ENCODE measurements around the gene PDE4D. TPM values are rescaled to one million over a fixed set of nuclear protein-coding genes. Genes with fewer than 3 reads are reported as not detected.
A peak's percentile ranks its signal among the peaks of the same experiment; 100 is the strongest.
"Not testable (repeated sequence)": the region's sequence is repeated elsewhere in the genome, so short reads cannot be mapped to it uniquely, and the experiment has no call there.

Gene PDE4D
- total RNA-seq, 1 donor = 12.7 TPM

GRCh38 chr5:59420596-59420995 lies 472.9 kb downstream of the PDE4D start:
- H3K4me3 ChIP-seq (ENCODE audit: low read depth, low read length) = no peak overlapping the region
- no peak for TF ChIP-seq CTCF (IDR thresholded peaks at IDR 0.05; ENCODE audit: insufficient read depth, low read length)
- no peak for DNase-seq (ENCODE audit: low read depth)

- H3K4me3 ChIP-seq (ENCODE audit: low read depth, low read length) = no peak overlapping the region
- TF ChIP-seq CTCF (IDR thresholded peaks at IDR 0.05; ENCODE audit: insufficient read depth, low read length) = no peak
- no peak for DNase-seq (ENCODE audit: low read depth)
These were observed 474.7 kb downstream of the PDE4D start for GRCh38 chr5:59418808-59419207.

GRCh38 chr5:59416451-59416850 lies 477.1 kb downstream of the PDE4D start:
- peak; percentile 5 for DNase-seq (ENCODE audit: low read depth)
- H3K4me3 ChIP-seq (ENCODE audit: low read depth, low read length) = no peak overlapping the region
- no peak for TF ChIP-seq CTCF (IDR thresholded peaks at IDR 0.05; ENCODE audit: insufficient read depth, low read length)

- no peak for TF ChIP-seq CTCF (IDR thresholded peaks at IDR 0.05; ENCODE audit: insufficient read depth, low read length)
- DNase-seq (ENCODE audit: low read depth) = no peak
- H3K4me3 ChIP-seq (ENCODE audit: low read depth, low read length) = no peak overlapping the region
These were observed 477.5 kb downstream of the PDE4D start for GRCh38 chr5:59416026-59416425.

GRCh38 chr5:59412428-59412827 lies 481.1 kb downstream of the PDE4D start:
- no peak for DNase-seq (ENCODE audit: low read depth)
- no peak overlapping the region for H3K4me3 ChIP-seq (ENCODE audit: low read depth, low read length)
- no peak for TF ChIP-seq CTCF (IDR thresholded peaks at IDR 0.05; ENCODE audit: insufficient read depth, low read length)

- H3K4me3 ChIP-seq (ENCODE audit: low read depth, low read length); DNase-seq (ENCODE audit: low read depth): not testable (repeated sequence)
These were observed 484.5 kb downstream of the PDE4D start for GRCh38 chr5:59408997-59409396.

GRCh38 chr5:59407967-59408366 lies 485.6 kb downstream of the PDE4D start:
- no peak for DNase-seq (ENCODE audit: low read depth)
- TF ChIP-seq CTCF (IDR thresholded peaks at IDR 0.05; ENCODE audit: insufficient read depth, low read length) = no peak
- H3K4me3 ChIP-seq (ENCODE audit: low read depth, low read length) = no peak overlapping the region

Measured in fibroblast of the aortic adventitia (primary cell).